HS-27A (cell line): ENCODE data around the gene LACRT.
A peak's percentile ranks its signal among the peaks of the same experiment; 100 is the strongest.
"Not testable (repeated sequence)": the region's sequence is repeated elsewhere in the genome, so short reads cannot be mapped to it uniquely, and the experiment has no call there.

Source experiments
- DNase-seq: peaks from one replicate; pipeline ENCODE4 v3.0.0-alpha.2; 2012; ENCODE audit warnings: low read depth, missing footprints

LACRT gene

GRCh38 chr12:54639112-54639511 is 4.4 kb upstream of the LACRT start:
- not testable (repeated sequence) for DNase-seq

GRCh38 chr12:54631988-54632728 is 2.5 kb downstream of the LACRT start:
- no peak for DNase-seq

DNA sequence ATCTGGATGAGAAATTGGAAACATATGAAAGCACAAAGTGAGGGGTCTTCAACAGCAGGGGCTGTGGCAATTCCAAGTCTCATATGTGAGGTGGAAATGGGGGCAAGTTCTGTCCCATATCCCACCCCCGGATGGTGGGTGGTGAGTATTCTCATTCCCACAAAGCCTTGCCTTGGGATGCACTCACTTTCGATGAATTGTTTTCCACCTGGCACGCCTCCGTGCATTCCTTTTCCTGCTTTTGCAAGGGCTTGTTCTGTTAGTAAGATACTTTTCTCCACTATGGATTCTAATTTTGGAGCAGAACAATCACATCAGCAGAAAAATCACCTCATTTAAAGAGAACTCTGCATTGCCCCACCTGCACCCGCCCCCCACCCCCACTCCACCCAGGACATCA is 3.1 kb downstream of the LACRT start:
- DNase-seq, result no peak

- DNase-seq, result no peak
Observed at GRCh38 chr12:54629925-54630324, 4.8 kb downstream of the LACRT start.

DNA sequence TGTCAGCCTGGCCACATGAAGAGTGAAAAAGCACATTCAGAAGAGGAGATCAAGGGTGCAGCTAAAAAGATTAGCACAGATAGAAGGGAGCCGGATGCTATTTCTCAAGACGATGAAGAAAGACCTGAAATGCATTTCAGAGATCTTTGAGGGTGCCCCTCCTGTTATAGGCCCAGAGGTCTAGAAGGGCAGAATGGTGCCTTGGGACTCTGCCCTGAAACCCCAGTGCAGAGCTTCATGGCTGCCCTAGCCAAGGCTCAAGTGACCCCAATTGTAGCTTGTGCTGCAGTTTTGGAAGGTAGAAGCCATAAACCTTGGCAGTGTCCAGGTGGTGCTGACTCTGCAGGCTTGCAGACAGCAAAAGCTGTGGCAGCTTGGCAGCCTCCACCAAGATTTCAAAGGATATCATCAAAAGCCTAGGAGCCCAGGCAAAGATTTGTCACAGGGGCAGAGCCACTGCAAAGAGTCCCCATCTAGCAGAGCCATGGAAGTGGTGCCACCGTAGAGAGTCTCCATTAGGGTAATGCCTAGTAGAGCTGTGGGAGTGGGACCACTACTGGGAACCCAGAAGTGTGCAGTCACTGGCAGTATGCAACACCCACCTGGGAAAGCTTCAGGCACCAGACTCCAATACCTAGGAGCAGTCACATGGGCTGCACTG is 6.4 kb downstream of the LACRT start:
- DNase-seq, result no peak

- no peak for DNase-seq
Observed at GRCh38 chr12:54627304-54627703, 7.4 kb downstream of the LACRT start.

DNA sequence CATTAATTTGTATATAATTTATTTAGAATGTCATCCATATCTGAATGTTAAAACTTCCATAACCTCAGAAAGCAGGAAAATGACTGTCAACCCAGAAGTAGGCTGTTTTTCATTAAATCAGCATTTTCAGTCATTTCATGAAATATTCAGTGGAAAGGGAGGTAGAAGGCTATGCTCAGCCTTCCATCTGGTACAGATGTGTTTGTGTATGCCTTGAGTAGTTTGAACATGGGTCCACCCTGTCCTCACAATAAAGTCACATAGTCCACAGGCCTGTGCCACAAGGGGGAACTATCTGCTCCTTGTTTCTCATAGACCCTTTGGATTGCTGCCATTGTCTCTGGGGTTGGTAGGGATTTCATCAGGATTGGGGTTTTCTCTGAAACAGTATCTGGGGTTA is 9.1 kb downstream of the LACRT start:
- no peak for DNase-seq

DNA sequence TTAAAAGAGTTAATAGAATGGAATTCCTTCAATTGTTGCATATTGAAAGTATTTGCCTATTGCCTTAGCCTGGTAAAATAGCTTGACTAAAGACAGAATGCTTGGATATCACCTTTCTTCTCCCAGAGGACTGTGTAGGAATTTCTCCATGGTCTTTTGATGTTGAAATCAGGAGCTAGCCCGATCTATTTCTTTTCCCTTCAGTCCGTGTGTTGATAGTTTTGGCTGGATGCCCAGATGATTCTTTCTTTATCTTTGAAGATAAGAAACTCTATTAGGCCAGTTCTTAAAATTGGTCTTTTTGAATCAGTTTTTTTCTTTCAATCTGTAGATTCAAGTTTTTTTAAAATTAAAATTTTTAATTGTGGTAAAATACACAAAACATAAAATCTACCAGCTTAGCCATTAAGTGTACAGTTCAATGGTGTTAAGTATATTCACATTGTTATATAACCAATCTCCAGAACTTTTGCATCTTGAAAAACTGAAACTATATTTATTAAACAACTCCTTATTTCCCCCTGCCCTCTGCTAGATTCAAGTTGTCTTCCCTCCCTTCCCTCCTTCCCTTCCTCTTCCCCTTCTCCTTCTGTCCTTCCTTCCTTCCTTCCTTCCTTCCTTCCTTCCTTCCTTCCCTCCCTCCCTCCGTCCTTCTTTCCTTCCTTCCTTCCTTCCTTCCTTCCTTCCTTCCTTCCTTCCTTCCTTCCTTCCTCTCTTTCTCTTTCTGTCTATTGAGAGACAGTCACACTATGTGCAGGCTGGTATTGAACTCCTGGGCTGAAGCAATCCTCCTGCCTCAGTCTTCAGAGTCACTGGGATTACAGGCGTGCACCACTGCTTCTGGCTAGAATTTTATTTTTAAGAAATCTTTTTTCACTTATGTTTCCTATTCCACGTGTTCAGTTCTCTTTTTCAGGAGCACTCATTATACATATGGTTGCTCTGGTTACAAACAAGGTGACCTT is 10.1 kb downstream of the LACRT start:
- DNase-seq, result no peak

GRCh38 chr12:54622463-54623183 is 12.1 kb downstream of the LACRT start:
- DNase-seq, result no peak

- no peak for DNase-seq
Observed at GRCh38 chr12:54616933-54617680, 17.6 kb downstream of the LACRT start.

DNA sequence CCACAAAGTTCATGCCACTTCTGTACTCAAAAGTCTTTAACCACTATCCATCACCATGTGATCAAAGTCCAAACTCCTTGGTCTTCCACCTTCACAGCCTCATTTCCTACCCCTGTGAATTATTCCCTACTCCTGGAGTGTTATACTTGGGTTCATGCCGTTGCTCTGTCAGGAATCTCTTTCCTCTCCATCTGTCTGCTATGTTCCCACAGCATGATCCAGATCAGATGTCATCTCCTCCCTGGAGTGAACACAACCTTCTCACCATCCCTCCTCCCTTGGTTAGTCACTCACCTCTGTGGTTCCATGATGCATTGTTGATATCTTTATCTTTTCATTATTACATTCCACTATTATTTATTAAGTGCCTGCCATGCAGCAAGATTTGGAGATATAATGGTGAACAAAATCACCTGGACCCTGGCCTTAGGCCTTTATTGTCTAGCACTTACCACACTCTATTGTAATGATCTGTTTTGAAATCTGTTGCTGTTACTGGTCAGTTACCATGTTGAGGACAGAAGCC is 22.4 kb downstream of the LACRT start:
- DNase-seq, result no peak

DNA sequence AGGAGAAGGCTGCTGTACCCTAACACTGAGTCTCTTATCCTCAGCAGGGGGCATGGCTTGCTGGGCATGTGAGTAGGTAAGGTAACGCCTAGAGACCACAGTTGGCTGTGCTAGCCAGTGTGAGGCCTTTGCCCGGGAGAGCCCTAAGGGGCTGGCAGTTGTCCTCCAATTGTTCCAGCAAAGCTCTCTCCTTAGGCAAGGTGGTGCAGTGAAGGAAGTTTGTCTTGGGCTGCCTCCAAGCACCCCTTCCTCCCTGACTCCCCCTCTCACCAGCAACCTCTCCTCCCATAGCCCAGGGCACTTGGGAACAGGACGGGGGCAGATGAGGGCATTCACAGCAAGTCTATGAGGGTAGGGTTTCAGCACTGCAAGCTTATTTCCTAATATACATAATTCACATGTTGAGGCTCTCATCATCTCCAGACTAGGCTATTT is 23.0 kb downstream of the LACRT start:
- DNase-seq, result no peak

GRCh38 chr12:54608769-54609168 is 25.9 kb downstream of the LACRT start:
- DNase-seq, result no peak

GRCh38 chr12:54608156-54608555 is 26.5 kb downstream of the LACRT start:
- no peak for DNase-seq

DNA sequence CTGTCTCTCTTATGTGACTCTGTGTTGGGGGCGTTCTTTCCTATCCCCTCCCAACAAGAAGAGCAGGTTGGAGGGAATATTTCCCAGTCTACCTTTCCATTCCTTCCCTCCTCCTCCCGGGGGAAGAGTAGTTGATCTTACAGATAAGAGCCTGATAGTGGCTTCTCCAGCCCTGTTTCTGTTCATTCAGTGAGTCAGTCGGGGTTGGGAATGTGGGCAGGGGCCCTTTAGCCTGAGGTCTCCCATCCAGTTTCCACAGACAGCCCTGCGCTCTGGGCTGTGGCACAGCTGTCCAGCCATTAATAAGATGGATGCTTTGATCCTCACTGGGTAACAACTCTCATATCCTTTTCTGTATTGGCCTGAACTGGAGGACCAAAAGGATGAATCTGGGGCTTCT is 28.1 kb downstream of the LACRT start:
- DNase-seq, result no peak

DNA sequence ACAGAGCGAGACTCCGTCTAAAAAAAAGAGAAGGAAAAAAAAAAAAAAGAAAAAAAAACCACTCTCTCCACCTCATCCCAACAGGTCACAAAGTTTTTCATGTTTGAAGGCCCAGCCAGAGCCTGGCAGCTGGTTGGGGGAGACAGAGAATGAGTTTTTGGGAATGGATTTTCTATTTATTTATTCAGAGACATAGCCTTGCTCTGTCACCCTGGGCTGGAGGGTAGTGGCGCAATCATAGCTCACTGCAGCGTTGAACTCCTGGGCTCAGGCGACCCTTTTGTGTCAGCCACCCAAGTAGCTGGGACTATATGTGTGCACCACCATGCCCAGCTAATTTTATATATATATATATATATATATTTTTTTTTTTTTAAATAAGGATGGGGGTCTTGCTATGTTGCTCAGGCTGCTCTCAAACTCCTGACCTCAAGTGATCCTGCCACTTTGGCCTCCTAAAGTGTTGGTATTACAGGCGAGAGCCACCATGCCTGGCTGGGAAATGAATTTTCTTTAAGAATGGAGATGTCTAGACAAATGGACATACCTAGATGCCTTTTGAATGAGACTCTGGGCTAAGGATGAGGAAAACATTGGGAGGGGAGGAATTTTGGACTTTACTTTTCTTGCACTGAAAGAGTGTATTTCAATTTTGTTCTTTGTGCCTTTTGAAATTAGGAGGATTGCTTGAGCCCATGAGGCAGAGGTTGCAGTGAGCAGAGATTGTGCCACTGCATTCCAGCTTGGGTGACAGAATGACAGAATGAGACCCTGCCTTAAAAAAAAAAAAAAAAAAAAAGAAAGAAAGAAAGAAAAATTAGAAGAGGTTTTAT is 29.3 kb downstream of the LACRT start:
- DNase-seq, result no peak

GRCh38 chr12:54604436-54604835 is 30.3 kb downstream of the LACRT start:
- DNase-seq, result no peak

DNA sequence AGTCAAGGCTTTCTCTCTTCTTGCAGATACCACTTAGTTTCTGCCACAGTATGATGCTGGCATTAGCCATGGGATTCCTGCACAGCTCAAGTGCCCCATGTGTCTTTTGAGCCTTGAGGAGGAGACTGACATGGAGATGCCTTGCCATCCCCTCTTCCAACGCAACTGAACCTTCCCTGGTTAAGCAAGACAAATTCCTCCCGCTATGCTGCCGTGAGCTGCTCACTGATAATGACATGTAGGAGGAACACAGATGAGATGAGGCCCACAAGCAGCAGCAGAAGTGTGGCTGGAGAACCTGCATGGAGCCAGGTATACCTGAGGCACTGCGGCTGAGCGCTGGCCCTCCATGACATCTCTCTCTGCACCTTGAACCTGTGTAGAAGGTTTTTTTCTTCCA is 30.8 kb downstream of the LACRT start:
- DNase-seq, result no peak

GRCh38 chr12:54603173-54603814 is 31.4 kb downstream of the LACRT start:
- peak; percentile 23 for DNase-seq

- DNase-seq, result no peak
Observed at GRCh38 chr12:54602661-54603060, 32.0 kb downstream of the LACRT start.
